GM18907 (cell line): ENCODE measurements around the gene CYP26C1.
"Not testable (repeated sequence)": the region's sequence is repeated elsewhere in the genome, so short reads cannot be mapped to it uniquely, and the experiment has no call there.

Source experiments
- ATAC-seq: cut with Tn5 transposase; IDR thresholded peaks from one replicate; pipeline ENCODE4 v1.9.1; 2021; ENCODE audit warnings: mild to moderate bottlenecking, moderate library complexity; ENCODE audit not compliant: unreplicated experiment

Gene CYP26C1

GRCh38 chr10:93075369-93076221, 15.0 kb downstream of the CYP26C1 start:
- ATAC-seq = no peak

GRCh38 chr10:93076871-93077270, 16.3 kb downstream of the CYP26C1 start:
- no peak for ATAC-seq

- ATAC-seq = no peak
These were observed 17.3 kb downstream of the CYP26C1 start for GRCh38 chr10:93077860-93078337.

GRCh38 chr10:93079663-93080349, 19.2 kb downstream of the CYP26C1 start:
- no peak for ATAC-seq

GRCh38 chr10:93080350-93081046, 19.9 kb downstream of the CYP26C1 start:
- ATAC-seq = no peak

GRCh38 chr10:93081318-93081717, 20.7 kb downstream of the CYP26C1 start:
- no peak for ATAC-seq

GRCh38 chr10:93081834-93082233, 21.2 kb downstream of the CYP26C1 start:
- no peak for ATAC-seq

- ATAC-seq = no peak
These were observed 23.3 kb downstream of the CYP26C1 start for GRCh38 chr10:93083743-93084539.

GRCh38 chr10:93085272-93085859, 24.8 kb downstream of the CYP26C1 start:
- ATAC-seq = no peak

- no peak for ATAC-seq
These were observed 25.7 kb downstream of the CYP26C1 start for GRCh38 chr10:93086289-93086688.

GRCh38 chr10:93087846-93088245, 27.2 kb downstream of the CYP26C1 start:
- ATAC-seq = no peak

- ATAC-seq = no peak
These were observed 27.9 kb downstream of the CYP26C1 start for GRCh38 chr10:93088466-93088865.

GRCh38 chr10:93090619-93091018, 30.0 kb downstream of the CYP26C1 start:
- no peak for ATAC-seq

GRCh38 chr10:93091960-93092359, 31.4 kb downstream of the CYP26C1 start:
- ATAC-seq = no peak

- ATAC-seq = no peak
These were observed 34.6 kb downstream of the CYP26C1 start for GRCh38 chr10:93095225-93095624.

- ATAC-seq = no peak
These were observed 36.3 kb downstream of the CYP26C1 start for GRCh38 chr10:93096901-93097300.

GRCh38 chr10:93097386-93097785, 36.8 kb downstream of the CYP26C1 start:
- no peak for ATAC-seq

- no peak for ATAC-seq
These were observed 38.2 kb downstream of the CYP26C1 start for GRCh38 chr10:93098816-93099215.

- no peak for ATAC-seq
These were observed 39.1 kb downstream of the CYP26C1 start for GRCh38 chr10:93099670-93100069.

- ATAC-seq = not testable (repeated sequence)
These were observed 40.5 kb downstream of the CYP26C1 start for GRCh38 chr10:93101148-93101547.
